Spleen (tissue), 11 donors: ENCODE measurements around the gene ENOX2. TPM values are rescaled to one million over a fixed set of nuclear protein-coding genes. Genes with fewer than 3 reads are reported as not detected.

Source experiments
- DNase-seq: peaks from one replicate; pipeline ENCODE4 v3.0.0-alpha.2; 2020
- H3K27ac ChIP-seq, 8 donors: fragments of 200-600 bp; sonication (generic) in 7 of 8; 1 replicate in 4 of 8; 2 replicates in 4 of 8; pipeline versions ENCODE4 v1.5.0 to v1.8.0; 2016 to 2021; ENCODE audit warnings: inconsistent platforms in 4 of 8, mild to moderate bottlenecking in 4 of 8, moderate library complexity in 1 of 8
- H3K27me3 ChIP-seq, 7 donors: fragments of 200-600 bp; sonication (generic) in 6 of 7; replicated peaks in 1 of 7; 1 replicate in 4 of 7; 2 replicates in 3 of 7; pipeline versions ENCODE4 v1.5.0 to v1.8.0; 2016 to 2021; ENCODE audit warnings: inconsistent platforms in 3 of 7, mild to moderate bottlenecking in 1 of 7
- H3K36me3 ChIP-seq, 6 donors: fragments of 200-600 bp; sonication (generic) in 5 of 6; 1 replicate in 4 of 6; 2 replicates in 2 of 6; pipeline versions ENCODE4 v1.5.0 to v1.8.0; 2016 to 2021; ENCODE audit warnings: inconsistent platforms in 2 of 6
- H3K4me1 ChIP-seq, 6 donors: fragments of 200-600 bp; sonication (generic) in 5 of 6; 1 replicate in 3 of 6; 2 replicates in 3 of 6; pipeline versions ENCODE4 v1.5.0 to v1.8.0; 2016 to 2021; ENCODE audit warnings: inconsistent platforms in 3 of 6
- H3K4me3 ChIP-seq, 8 donors: fragments of 200-600 bp; sonication (generic) in 7 of 8; 1 replicate in 4 of 8; 2 replicates in 4 of 8; pipeline versions ENCODE4 v1.5.0 to v1.8.0; 2016 to 2021; ENCODE audit warnings: inconsistent platforms in 4 of 8, mild to moderate bottlenecking in 4 of 8, moderate library complexity in 2 of 8
- H3K9me3 ChIP-seq, 8 donors: fragments of 200-600 bp; sonication (generic) in 7 of 8; 1 replicate in 4 of 8; 2 replicates in 4 of 8; pipeline versions ENCODE4 v1.5.0 to v1.8.0; 2016 to 2021; ENCODE audit warnings: inconsistent platforms in 4 of 8
- POLR2A ChIP-seq, 3 donors: fragments of 450-650 bp; IDR thresholded peaks; one replicate each; pipeline ENCODE4 v1.5.1; 2017; ENCODE audit warnings: antibody characterized with exemption in 3 of 3, mild to moderate bottlenecking in 1 of 3
- POLR2AphosphoS5 ChIP-seq, 3 donors: sonication (generic); formaldehyde crosslinking; IDR thresholded peaks; one replicate each; pipeline ENCODE4 v1.5.1; 2017; ENCODE audit warnings: antibody characterized with exemption in 3 of 3
- WGBS, 5 donors: extraction: QIAGEN DNeasy Blood & Tissue Kit in 3 of 5; methylation state at CpG; one replicate each; pipeline versions ENCODE4 v1.1.5 to v1.1.7; 2013 to 2018; 5-methylcytosine and 5-hydroxymethylcytosine counted together
- intact Hi-C: fragments of 100-400 bp; cut with DNase I; formaldehyde crosslinking; loops from one replicate; pipeline ENCODE4 v1.15.0; 2023; ENCODE audit warnings: low total_unique reads
- polyA plus RNA-seq, 3 donors: library from polyadenylated mRNA; stranded (reverse); fragments of 200-250 nt; gene quantifications; one replicate each; pipeline ENCODE4 v1.2.1, GENCODE V29; 2013
- total RNA-seq, 7 donors: library from RNA; depleted of rRNA in 3 of 7; stranded (reverse); fragments of >200 nt in 3 of 7; fragmentation: NEBNext Ultra II Directional in 4 of 7; extraction: Animal tissue kit (Norgen Biotek cat#: 25700) in 4 of 7; gene quantifications; one replicate each; pipeline versions ENCODE4 v1.1.0 to v1.2.1, GENCODE V29; 2016 to 2021
- TF ChIP-seq, protein P1 (sequence below), 11 experiments: fragments of 200-600 bp in 7 of 11; fragments of 450-650 bp in 4 of 11; sonication (generic) in 4 of 11; IDR thresholded peaks in 8 of 11; conservative IDR thresholded peaks in 3 of 11; 1 replicate in 7 of 11; 2 replicates in 4 of 11; pipeline versions ENCODE4 v1.4.0 to v1.8.0; 2016 to 2021; ENCODE audit warnings: antibody characterized with exemption in 11 of 11, inconsistent platforms in 4 of 11, mild to moderate bottlenecking in 1 of 11
- donor health status: healthy with polysubstance abuse.
- donor health status: DM: no; HTN: no; CAD: no; lungs with moderate emphysema.
- donor health status: DM: no; HTN: no; CAD: no.
- donor health status: Bipolar disorder and iron deficiency.
- donor health status: healthy.
- donor health status: DM: no; HTN: no; CAD: no.
- donor health status: DM: yes; HTN: yes; CAD: no.

The ENOX2 gene
- total and polyA plus RNA-seq, 10 donors: 5.2 to 30.0 (median 17.4) TPM

DNA sequence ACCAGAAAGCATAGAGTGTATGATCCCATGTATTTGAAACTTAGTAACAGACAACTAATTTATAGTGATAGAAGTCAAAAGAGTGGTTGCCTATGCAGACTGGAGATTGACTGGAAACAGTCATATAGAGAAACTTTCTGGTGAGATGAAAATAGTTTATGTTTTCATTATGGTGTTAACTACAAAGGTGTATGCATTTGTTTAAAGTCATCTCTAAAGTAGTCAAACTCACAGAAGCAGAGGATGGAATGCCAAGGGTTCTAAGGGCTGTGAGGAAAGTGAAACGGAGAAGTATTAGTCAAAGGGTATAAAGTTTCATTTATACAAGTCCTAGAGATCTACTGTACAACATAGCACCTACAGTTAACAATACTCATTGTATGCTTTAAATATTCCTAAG lies 45.8 kb downstream of the ENOX2 start:
- DNase-seq: no peak
- WGBS, 5 donors: 48 to 78% (median 65%) methylated on average over 1 of the region's 1 CpG
- Histone ChIP-seq H3K4me3 (no peak overlapping the region), H3K27me3 (no peaks in the 10 kb centered on the region), H3K4me1 (no peaks in the 10 kb centered on the region), H3K36me3 (no peaks in the 10 kb centered on the region), H3K9me3 (no peaks in the 10 kb centered on the region), H3K27ac (no peak overlapping the region)
- intact Hi-C loops: no loop called here
- TF ChIP-seq, protein P1, sequence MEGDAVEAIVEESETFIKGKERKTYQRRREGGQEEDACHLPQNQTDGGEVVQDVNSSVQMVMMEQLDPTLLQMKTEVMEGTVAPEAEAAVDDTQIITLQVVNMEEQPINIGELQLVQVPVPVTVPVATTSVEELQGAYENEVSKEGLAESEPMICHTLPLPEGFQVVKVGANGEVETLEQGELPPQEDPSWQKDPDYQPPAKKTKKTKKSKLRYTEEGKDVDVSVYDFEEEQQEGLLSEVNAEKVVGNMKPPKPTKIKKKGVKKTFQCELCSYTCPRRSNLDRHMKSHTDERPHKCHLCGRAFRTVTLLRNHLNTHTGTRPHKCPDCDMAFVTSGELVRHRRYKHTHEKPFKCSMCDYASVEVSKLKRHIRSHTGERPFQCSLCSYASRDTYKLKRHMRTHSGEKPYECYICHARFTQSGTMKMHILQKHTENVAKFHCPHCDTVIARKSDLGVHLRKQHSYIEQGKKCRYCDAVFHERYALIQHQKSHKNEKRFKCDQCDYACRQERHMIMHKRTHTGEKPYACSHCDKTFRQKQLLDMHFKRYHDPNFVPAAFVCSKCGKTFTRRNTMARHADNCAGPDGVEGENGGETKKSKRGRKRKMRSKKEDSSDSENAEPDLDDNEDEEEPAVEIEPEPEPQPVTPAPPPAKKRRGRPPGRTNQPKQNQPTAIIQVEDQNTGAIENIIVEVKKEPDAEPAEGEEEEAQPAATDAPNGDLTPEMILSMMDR (IDR thresholded peaks at IDR 0.05 in 8 of 11, conservative IDR thresholded peaks at IDR 0.05 in 3 of 11): no peak
- TF ChIP-seq POLR2A (IDR thresholded peaks at IDR 0.05) (no peak), POLR2AphosphoS5 (IDR thresholded peaks at IDR 0.05) (no peak)

GRCh38 chrX:130851569-130851968 lies 51.4 kb downstream of the ENOX2 start:
- no peak for TF ChIP-seq POLR2AphosphoS5 (IDR thresholded peaks at IDR 0.05)
- no peak for TF ChIP-seq POLR2A (IDR thresholded peaks at IDR 0.05)
- TF ChIP-seq, protein P1 (IDR thresholded peaks at IDR 0.05 in 8 of 11, conservative IDR thresholded peaks at IDR 0.05 in 3 of 11): no peak
- Histone ChIP-seq H3K27me3 (no peaks in the 10 kb centered on the region), H3K4me1 (no peaks in the 10 kb centered on the region), H3K4me3 (no peak overlapping the region), H3K27ac (no peak overlapping the region), H3K9me3 (no peaks in the 10 kb centered on the region), H3K36me3 (no peaks in the 10 kb centered on the region)
- intact Hi-C loops: no loop called here
- WGBS, 5 donors: 77 to 99% (median 92%) methylated on average over 3 of the region's 3 CpGs
- no peak for DNase-seq

DNA sequence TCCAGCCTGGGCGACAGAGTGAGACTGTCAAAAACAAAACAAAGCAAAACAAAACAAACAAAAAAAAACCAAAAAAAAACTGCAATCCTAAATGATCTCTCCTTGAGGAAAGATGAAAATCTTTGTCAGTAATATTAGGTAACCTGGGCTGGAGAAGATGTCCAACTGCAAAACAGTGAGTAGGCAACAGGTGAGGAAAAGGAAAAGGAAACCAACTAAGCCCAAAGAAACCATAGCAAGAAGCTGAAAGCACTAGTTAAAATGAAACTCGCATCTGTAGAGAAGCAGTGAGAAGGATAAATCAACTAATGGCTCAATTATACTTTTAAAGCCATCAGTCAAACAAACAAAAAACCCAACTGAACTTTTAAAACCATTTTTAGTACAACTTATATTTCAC lies 54.2 kb downstream of the ENOX2 start:
- intact Hi-C loops: no loop called here
- Histone ChIP-seq H3K36me3 (no peaks in the 10 kb centered on the region), H3K4me3 (no peak overlapping the region), H3K27me3 (no peaks in the 10 kb centered on the region), H3K27ac (no peak overlapping the region), H3K4me1 (no peaks in the 10 kb centered on the region), H3K9me3 (no peaks in the 10 kb centered on the region)
- no peak for DNase-seq
- WGBS, 5 donors: 62 to 90% (median 72%) methylated on average over 2 of the region's 2 CpGs
- no peak for TF ChIP-seq POLR2AphosphoS5 (IDR thresholded peaks at IDR 0.05)
- no peak for TF ChIP-seq POLR2A (IDR thresholded peaks at IDR 0.05)
- TF ChIP-seq, protein P1 (IDR thresholded peaks at IDR 0.05 in 8 of 11, conservative IDR thresholded peaks at IDR 0.05 in 3 of 11): no peak

- H3K4me1 ChIP-seq: no peaks in the 10 kb centered on the region
- no peak for DNase-seq
- no peaks in the 10 kb centered on the region for H3K27me3 ChIP-seq
- no peak overlapping the region for H3K4me3 ChIP-seq
- no peaks in the 10 kb centered on the region for H3K36me3 ChIP-seq
- TF ChIP-seq POLR2AphosphoS5 (IDR thresholded peaks at IDR 0.05) (no peak), POLR2A (IDR thresholded peaks at IDR 0.05) (no peak)
- TF ChIP-seq, protein P1 (IDR thresholded peaks at IDR 0.05 in 8 of 11, conservative IDR thresholded peaks at IDR 0.05 in 3 of 11): no peak
- no peaks in the 10 kb centered on the region for H3K9me3 ChIP-seq
- H3K27ac ChIP-seq: no peak overlapping the region
- WGBS, 5 donors: 70 to 81% (median 77%) methylated on average over 2 of the region's 2 CpGs
- intact Hi-C loops: no loop called here
These were observed 56.3 kb downstream of the ENOX2 start for GRCh38 chrX:130846746-130847145.
